ENCODE results near the gene XRCC6.
A peak's percentile ranks its signal among the peaks of the same experiment; 100 is the strongest.
"Not testable (repeated sequence)": the region's sequence is repeated elsewhere in the genome, so short reads cannot be mapped to it uniquely, and the experiment has no call there.

Gene XRCC6

GRCh38 chr22:41650821-41651220, 29.7 kb downstream of the XRCC6 start:
- no peak for DNase-seq (ENCODE audit: low spot score)

- DNase-seq (ENCODE audit: low spot score), result no peak
Observed at GRCh38 chr22:41654322-41654721, 33.2 kb downstream of the XRCC6 start.

- no peak for DNase-seq (ENCODE audit: low spot score)
Observed at GRCh38 chr22:41656556-41656955, 35.5 kb downstream of the XRCC6 start.

GRCh38 chr22:41657709-41658108, 36.6 kb downstream of the XRCC6 start:
- DNase-seq (ENCODE audit: low spot score), result no peak

- no peak for DNase-seq (ENCODE audit: low spot score)
Observed at GRCh38 chr22:41658869-41659268, 37.8 kb downstream of the XRCC6 start.

GRCh38 chr22:41659941-41660340, 38.8 kb downstream of the XRCC6 start:
- DNase-seq (ENCODE audit: low spot score), result no peak

GRCh38 chr22:41660416-41660815, 39.3 kb downstream of the XRCC6 start:
- no peak for DNase-seq (ENCODE audit: low spot score)

GRCh38 chr22:41661088-41661487, 40.0 kb downstream of the XRCC6 start:
- no peak for DNase-seq (ENCODE audit: low spot score)

- DNase-seq (ENCODE audit: low spot score), result no peak
Observed at GRCh38 chr22:41661713-41662112, 40.6 kb downstream of the XRCC6 start.

- not testable (repeated sequence) for DNase-seq (ENCODE audit: low spot score)
Observed at GRCh38 chr22:41663594-41663993, 42.5 kb downstream of the XRCC6 start.

GRCh38 chr22:41664490-41664889, 43.4 kb downstream of the XRCC6 start:
- DNase-seq (ENCODE audit: low spot score), result no peak

GRCh38 chr22:41664951-41665350, 43.9 kb downstream of the XRCC6 start:
- DNase-seq (ENCODE audit: low spot score), result no peak

- peak; percentile 55 for DNase-seq (ENCODE audit: low spot score)
Observed at GRCh38 chr22:41668971-41669911, 48.1 kb downstream of the XRCC6 start.

- DNase-seq (ENCODE audit: low spot score), result not testable (repeated sequence)
Observed at GRCh38 chr22:41672096-41672495, 51.0 kb downstream of the XRCC6 start.

GRCh38 chr22:41672780-41673509, 51.9 kb downstream of the XRCC6 start:
- DNase-seq (ENCODE audit: low spot score), result no peak

GRCh38 chr22:41674846-41675340, 53.8 kb downstream of the XRCC6 start:
- no peak for DNase-seq (ENCODE audit: low spot score)

GRCh38 chr22:41676134-41676533, 55.0 kb downstream of the XRCC6 start:
- no peak for DNase-seq (ENCODE audit: low spot score)

GRCh38 chr22:41681616-41682015, 60.5 kb downstream of the XRCC6 start:
- DNase-seq (ENCODE audit: low spot score), result no peak

GRCh38 chr22:41682033-41682807, 61.1 kb downstream of the XRCC6 start:
- DNase-seq (ENCODE audit: low spot score), result peak; percentile 88

- no peak for DNase-seq (ENCODE audit: low spot score)
Observed at GRCh38 chr22:41683052-41683451, 62.0 kb downstream of the XRCC6 start.

GRCh38 chr22:41683616-41684015, 62.5 kb downstream of the XRCC6 start:
- DNase-seq (ENCODE audit: low spot score), result no peak

- DNase-seq (ENCODE audit: low spot score), result no peak
Observed at GRCh38 chr22:41684194-41684593, 63.1 kb downstream of the XRCC6 start.

Measured in AG08396 (cell line).